Esophagus (tissue), 2 donors: ENCODE data around the gene LUC7L. TPM values are rescaled to one million over a fixed set of nuclear protein-coding genes. Genes with fewer than 3 reads are reported as not detected.
"Not testable (repeated sequence)": the region's sequence is repeated elsewhere in the genome, so short reads cannot be mapped to it uniquely, and the experiment has no call there.

Source experiments
- H3K27ac ChIP-seq, 2 donors: one replicate each; pipeline ENCODE4 v1.5.1; 2013; ENCODE audit warnings: low read depth in 2 of 2, mild to moderate bottlenecking in 2 of 2, inconsistent platforms in 1 of 2, low read length in 1 of 2, moderate library complexity in 1 of 2
- H3K27me3 ChIP-seq, 2 donors: one replicate each; pipeline ENCODE4 v1.6.1; 2013; ENCODE audit warnings: low read length in 2 of 2, control low read depth in 1 of 2, mild to moderate bottlenecking in 1 of 2; ENCODE audit not compliant: insufficient read depth in 2 of 2, control insufficient read depth in 1 of 2
- H3K36me3 ChIP-seq, 2 donors: one replicate each; pipeline ENCODE4 v1.6.1; 2013; ENCODE audit warnings: low read length in 1 of 2; ENCODE audit not compliant: control insufficient read depth in 2 of 2, insufficient read depth in 2 of 2
- H3K4me1 ChIP-seq, 2 donors: one replicate each; pipeline ENCODE4 v1.6.1; 2013; ENCODE audit warnings: low read length in 1 of 2; ENCODE audit not compliant: control insufficient read depth in 2 of 2, insufficient read depth in 2 of 2
- H3K4me3 ChIP-seq, 2 donors: one replicate each; pipeline ENCODE4 v1.5.1; 2013; ENCODE audit warnings: low read length in 2 of 2, mild to moderate bottlenecking in 2 of 2, low read depth in 1 of 2, moderate library complexity in 1 of 2
- H3K9me3 ChIP-seq, 2 donors: one replicate each; pipeline ENCODE4 v1.6.1; 2013; ENCODE audit warnings: mild to moderate bottlenecking in 2 of 2, low read depth in 1 of 2, low read length in 1 of 2, moderate library complexity in 1 of 2; ENCODE audit not compliant: control insufficient read depth in 2 of 2, insufficient read depth in 1 of 2
- WGBS, 2 donors: extraction: QIAGEN DNeasy Blood & Tissue Kit; methylation state at CpG; one replicate each; pipeline ENCODE4 v1.1.7; 2013; 5-methylcytosine and 5-hydroxymethylcytosine counted together
- polyA plus RNA-seq, 2 donors: library from polyadenylated mRNA; stranded (reverse); fragments of 200-250 nt; gene quantifications; one replicate each; pipeline ENCODE4 v1.2.3, GENCODE V29; 2013
- donor health status: healthy with polysubstance abuse.
- donor health status: Bipolar disorder and iron deficiency.

LUC7L gene
- polyA plus RNA-seq, 2 donors = 37.0 to 102 TPM

DNA sequence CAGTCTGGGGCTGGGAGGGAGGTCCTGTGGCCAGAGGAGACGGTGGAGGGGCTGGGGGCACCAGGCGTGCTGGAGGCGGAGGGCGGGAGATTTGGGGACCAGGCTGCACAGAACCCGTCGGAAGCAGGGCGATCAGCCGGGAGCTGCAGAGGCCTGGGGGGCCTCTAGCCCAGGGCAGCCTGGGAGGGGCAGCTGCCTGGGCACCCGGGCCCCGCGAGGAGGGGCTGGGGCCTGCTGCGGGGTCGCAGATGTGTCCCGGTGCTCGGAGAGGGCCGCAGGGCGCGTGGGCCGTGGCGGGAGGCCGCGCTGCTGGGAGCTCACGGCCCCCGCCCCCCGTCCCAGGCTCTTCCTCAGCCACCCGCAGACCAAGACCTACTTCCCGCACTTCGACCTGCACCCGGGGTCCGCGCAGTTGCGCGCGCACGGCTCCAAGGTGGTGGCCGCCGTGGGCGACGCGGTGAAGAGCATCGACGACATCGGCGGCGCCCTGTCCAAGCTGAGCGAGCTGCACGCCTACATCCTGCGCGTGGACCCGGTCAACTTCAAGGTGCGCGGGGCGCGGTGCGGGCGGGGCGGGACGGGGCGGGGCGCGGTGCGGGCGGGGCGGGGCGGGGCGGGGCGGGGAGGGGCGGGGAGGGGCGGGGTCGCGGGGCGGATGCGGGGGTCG, 75.6 kb downstream of the LUC7L start:
- H3K9me3 ChIP-seq, H3K4me3 ChIP-seq, H3K36me3 ChIP-seq, H3K27me3 ChIP-seq, H3K4me1 ChIP-seq, H3K27ac ChIP-seq: not testable (repeated sequence)
- WGBS, 2 donors = 1% methylated on average over 19 of the region's 74 CpGs; no CpG with 5 or more reads in 1 of the 2 donors

DNA sequence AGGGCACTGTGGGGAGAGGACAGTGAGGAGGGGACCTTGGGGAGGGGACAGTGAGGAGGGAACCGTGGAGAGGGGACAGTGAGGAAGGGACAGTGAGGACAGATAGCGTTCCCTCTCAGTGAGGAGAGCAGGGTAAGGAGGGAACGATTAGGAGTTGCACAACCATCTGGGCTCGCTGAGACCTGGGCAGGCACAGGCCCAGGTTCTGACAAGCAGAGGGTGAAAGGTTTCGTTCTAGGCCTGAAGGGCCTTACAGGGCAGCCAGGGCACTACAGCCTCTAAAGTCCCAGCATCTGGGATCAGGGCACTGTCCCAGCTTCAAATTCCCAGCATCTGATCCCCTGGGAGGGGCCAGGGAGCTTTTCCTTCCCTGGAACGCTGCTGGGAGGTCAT, 76.1 kb downstream of the LUC7L start:
- not testable (repeated sequence) for H3K27me3 ChIP-seq, H3K4me1 ChIP-seq

DNA sequence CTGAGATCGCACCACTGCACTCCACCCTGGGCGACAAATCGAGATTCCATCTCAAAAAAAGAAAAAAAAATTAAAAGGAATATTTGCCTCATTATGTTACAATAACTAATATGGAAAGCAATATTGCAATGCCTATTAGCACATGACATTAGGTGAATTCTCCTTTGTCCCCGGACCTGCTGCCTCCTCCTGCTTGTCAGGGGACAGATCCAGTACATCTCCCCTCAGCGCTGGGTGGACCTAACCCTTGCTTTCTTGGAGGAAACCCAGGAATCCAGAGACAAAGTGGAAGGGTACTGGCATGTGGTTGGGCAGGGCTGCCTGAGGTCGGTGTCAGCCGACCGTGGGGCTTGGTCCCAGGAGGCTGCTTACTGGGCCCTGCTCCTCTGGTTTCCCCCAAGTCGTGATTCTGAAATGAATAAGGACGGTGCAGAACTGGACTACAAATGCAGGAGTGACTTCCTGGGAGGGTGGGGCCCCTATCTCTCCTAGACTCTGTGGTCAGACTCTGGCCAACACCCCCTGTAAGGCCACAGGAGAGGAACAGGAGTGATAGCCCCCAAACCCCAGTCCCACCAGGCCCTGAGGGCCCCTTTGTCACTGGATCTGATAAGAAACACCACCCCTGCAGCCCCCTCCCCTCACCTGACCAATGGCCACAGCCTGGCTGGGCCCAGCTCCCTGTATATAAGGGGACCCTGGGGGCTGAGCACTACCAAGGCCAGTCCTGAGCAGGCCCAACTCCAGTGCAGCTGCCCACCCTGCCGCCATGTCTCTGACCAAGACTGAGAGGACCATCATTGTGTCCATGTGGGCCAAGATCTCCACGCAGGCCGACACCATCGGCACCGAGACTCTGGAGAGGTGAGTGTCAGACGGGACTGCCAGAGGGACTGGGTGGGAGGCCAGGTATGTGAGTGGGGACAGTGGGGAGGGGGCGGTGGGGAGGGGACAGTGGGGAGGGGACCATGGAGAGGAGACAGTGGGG, 76.8 kb downstream of the LUC7L start, which contains the start of gene HBZ:
Gene HBZ, plus strand, starts transcription at position 504 of the 988 bp plus-strand sequence. Its CDS starts 266 bp downstream, at position 770.
- Histone ChIP-seq H3K4me1 (peaks cover 0 to 6% of the 10 kb centered on the region in 2 donors), H3K4me3 (no peak within 1 kb of the TSS), H3K27ac (no peak within 1 kb of the TSS), H3K9me3 (no peaks in the 10 kb centered on the region), H3K27me3 (no peaks in the 10 kb centered on the region), H3K36me3 (no peaks in the 10 kb centered on the region)
- WGBS, 2 donors = 77% methylated on average over 17 of the region's 17 CpGs

More for the DNA sequence above, 76.1 kb downstream of the LUC7L start:
- WGBS, 2 donors = 48 to 50% methylated on average over 4 of the region's 6 CpGs
- H3K27ac ChIP-seq, H3K9me3 ChIP-seq, H3K36me3 ChIP-seq, H3K4me3 ChIP-seq: not testable (repeated sequence)

DNA sequence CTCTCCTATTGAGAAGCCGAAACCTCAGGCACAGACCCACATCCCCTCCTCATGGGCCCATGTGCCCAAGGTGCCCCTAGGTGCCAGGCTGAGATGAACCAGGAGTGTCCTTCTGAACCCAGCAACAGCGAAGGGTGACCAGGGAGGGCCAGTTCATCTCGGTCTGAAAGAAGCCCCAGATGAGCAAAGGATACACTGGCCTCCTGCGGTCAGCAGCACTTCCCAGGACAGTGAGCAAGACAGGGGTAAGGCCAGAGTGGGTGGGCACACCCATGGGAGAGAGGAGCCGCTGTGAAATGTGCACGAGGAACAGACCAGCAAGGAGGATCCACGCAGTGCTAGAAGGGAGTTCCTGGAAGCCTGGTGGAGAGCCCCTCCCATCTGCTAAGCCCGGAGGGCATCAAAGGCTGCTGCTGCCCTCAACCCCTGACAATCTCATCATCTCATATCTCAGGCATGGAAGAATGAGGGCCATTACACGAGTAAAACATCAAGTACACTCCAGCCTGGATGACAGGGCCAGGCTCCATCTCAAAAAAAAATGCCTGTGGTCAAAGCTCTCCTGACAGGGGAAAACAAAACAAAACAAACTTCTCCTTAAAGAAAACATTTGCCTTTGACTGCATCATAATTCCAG, 80.1 kb downstream of the LUC7L start:
- Histone ChIP-seq H3K36me3 (no peaks in the 10 kb centered on the region), H3K4me1 (peaks cover 0 to 2% of the 10 kb centered on the region in 2 donors), H3K4me3 (no peak overlapping the region), H3K27ac (no peak overlapping the region), H3K9me3 (no peaks in the 10 kb centered on the region), H3K27me3 (peaks cover 0 to 2% of the 10 kb centered on the region in 2 donors)
- WGBS, 2 donors = 39 to 43% methylated on average over 9 of the region's 9 CpGs

DNA sequence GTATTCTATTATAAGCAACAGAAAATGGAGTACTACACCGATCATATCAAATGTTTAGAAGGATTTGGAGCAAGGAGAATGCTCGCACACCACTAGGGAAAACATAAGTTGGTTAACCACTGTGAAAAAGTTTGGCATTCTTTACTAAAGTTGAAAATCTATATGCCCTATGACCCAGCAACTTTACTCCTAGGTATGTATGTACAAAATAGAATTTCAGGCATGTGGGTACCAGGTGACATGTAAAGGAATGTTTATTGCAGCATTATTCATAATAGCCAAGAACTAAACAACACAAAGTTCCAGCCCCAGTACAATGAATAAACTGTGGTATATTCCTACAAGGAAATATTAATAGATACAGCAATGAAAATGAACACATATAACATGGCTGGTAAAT, 82.6 kb downstream of the LUC7L start:
- H3K4me1 ChIP-seq = peaks cover 0 to 2% of the 10 kb centered on the region in 2 donors
- H3K36me3 ChIP-seq = no peaks in the 10 kb centered on the region
- no peak overlapping the region for H3K27ac ChIP-seq
- no peaks in the 10 kb centered on the region for H3K9me3 ChIP-seq
- no peak overlapping the region for H3K4me3 ChIP-seq
- 86 to 91% methylated on average over 2 of the region's 2 CpGs for WGBS, 2 donors
- H3K27me3 ChIP-seq = peaks cover 0 to 2% of the 10 kb centered on the region in 2 donors

DNA sequence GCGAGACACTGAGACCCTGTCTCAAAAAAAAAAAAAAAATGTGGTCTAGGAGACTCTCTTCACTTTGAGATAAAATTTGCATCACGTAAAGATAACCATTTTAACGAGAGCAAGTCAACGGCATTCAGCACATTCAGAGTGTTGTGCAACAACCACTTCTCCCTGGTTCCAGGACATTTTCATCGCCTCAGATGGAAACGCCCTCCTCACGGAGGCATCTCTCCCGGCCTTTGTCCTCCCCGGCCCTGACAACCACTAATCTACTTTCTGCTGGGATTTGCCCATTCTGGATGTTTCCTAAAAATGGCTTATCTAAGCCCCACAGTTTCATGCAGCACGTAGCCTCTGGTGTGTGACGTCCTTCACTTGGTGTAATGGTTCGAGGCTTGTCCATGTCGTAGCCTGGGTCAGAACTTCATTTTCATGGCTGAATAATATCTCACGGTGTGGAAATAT, 84.4 kb downstream of the LUC7L start:
- 88 to 89% methylated on average over 14 of the region's 14 CpGs for WGBS, 2 donors
- Histone ChIP-seq H3K4me1 (peaks cover 0 to 2% of the 10 kb centered on the region in 2 donors), H3K27ac (no peak overlapping the region), H3K27me3 (peaks cover 0 to 2% of the 10 kb centered on the region in 2 donors), H3K4me3 (no peak overlapping the region), H3K9me3 (no peaks in the 10 kb centered on the region), H3K36me3 (no peaks in the 10 kb centered on the region)

DNA sequence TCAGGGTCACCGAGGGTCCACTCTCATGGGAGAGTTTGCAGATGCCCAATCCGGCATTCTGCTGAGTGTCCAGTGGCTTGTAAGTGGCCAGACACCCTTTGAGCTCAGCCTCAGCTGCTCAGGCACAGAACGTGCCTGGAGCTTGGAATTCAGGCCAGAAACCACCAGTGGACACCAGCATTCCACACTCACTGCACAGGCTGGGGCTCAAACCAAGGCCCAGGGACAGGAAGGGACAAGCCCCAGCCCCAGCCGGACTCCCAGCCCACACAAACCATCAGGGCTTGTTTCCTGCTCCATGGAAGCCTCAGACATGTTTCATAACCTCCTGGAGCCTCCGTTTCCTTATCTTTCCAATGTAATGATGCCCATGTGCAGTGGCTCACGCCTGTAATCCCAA, 85.8 kb downstream of the LUC7L start:
- WGBS, 2 donors = 62 to 72% methylated on average over 6 of the region's 6 CpGs
- Histone ChIP-seq H3K9me3 (no peaks in the 10 kb centered on the region), H3K4me1 (no peaks in the 10 kb centered on the region)

DNA sequence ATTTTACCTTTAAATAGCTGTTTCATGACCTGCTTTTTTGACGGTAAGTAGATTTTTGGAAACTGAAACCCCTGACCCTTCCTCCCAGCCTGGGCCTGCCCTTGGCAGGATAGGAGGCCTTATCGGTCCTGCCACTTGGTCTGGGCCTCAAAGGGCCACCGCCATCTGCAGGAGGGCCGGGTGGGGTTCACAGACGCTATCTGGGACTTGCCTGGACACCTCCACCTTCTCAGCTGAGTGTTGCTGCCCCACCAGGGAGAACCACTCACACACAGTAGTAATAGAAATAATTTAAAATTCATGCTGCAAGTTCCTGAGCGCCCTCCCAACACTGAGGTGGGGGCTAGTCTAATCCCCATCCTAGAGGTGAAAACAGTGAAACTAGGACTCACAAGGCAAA, 86.2 kb downstream of the LUC7L start:
- Histone ChIP-seq H3K27me3 (peaks cover 0 to 2% of the 10 kb centered on the region in 2 donors), H3K4me1 (no peaks in the 10 kb centered on the region), H3K27ac (no peak overlapping the region), H3K4me3 (no peak overlapping the region), H3K36me3 (no peaks in the 10 kb centered on the region), H3K9me3 (no peaks in the 10 kb centered on the region)
- 75 to 81% methylated on average over 6 of the region's 6 CpGs for WGBS, 2 donors

More for the DNA sequence above, 85.8 kb downstream of the LUC7L start:
- Histone ChIP-seq H3K27me3 (peaks cover 0 to 2% of the 10 kb centered on the region in 2 donors), H3K27ac (no peak overlapping the region), H3K36me3 (no peaks in the 10 kb centered on the region), H3K4me3 (no peak overlapping the region)

DNA sequence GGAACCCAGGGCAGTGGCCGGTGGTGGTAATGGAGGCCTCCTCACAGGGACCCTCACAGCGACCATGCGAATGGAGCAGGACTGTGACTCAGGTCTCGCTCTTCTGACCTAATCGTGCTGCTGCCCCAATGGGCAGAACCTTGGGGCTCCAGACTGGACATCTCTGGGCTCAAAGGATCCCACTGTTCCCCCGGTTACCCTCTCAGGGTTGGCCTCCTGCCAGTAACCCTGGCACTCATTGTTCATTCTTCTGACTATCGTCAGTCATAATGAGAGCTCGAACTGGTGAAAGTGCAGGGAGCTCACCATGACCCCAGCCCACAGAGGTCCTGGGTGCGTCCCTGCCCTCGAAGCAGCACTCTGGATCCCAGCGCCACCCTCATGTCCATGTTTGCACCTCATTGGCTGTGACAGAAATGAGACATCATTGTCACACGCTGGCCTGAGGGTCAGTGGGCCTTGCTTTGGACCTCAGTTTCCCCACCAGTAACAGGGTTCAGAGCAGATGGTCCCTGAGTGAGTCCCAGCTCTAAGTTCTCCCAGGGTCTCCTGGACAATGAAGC, 86.8 kb downstream of the LUC7L start:
- WGBS, 2 donors = 68 to 76% methylated on average over 12 of the region's 12 CpGs
- no peaks in the 10 kb centered on the region for H3K36me3 ChIP-seq
- H3K4me1 ChIP-seq = no peaks in the 10 kb centered on the region
- H3K27me3 ChIP-seq = peaks cover 0 to 2% of the 10 kb centered on the region in 2 donors
- no peaks in the 10 kb centered on the region for H3K9me3 ChIP-seq
- no peak overlapping the region for H3K27ac ChIP-seq
- no peak overlapping the region for H3K4me3 ChIP-seq
